Ovary (tissue), 3 donors: ENCODE measurements around the gene CAPN14.

Experiments
- CTCF ChIP-seq, 3 donors: fragments of 450-650 bp in 2 of 3; fragments of 200-600 bp in 1 of 3; IDR thresholded peaks; one replicate each; pipeline versions ENCODE4 v1.5.1 to v1.8.0; 2016 to 2022; ENCODE audit warnings: antibody characterized with exemption in 3 of 3, mild to moderate bottlenecking in 1 of 3
- EP300 ChIP-seq: sonication (generic); formaldehyde crosslinking; IDR thresholded peaks from one replicate; pipeline ENCODE4 v1.6.1; 2017; ENCODE audit warnings: antibody characterized with exemption
- POLR2A ChIP-seq: fragments of 450-650 bp; IDR thresholded peaks from one replicate; pipeline ENCODE4 v1.6.1; 2017; ENCODE audit warnings: antibody characterized with exemption, mild to moderate bottlenecking, moderate library complexity
- donor health status: DM: no; HTN: no; CAD: no.

GRCh38 chr2:31244101-31244500 lies 26.8 kb upstream of the CAPN14 start:
- TF ChIP-seq EP300 (no peak), POLR2A (no peak), CTCF (IDR thresholded peaks at IDR 0.05) (no peak)
